NT2/D1 (cell line): ENCODE measurements around the gene GRAP.
"Not testable (repeated sequence)": the region's sequence is repeated elsewhere in the genome, so short reads cannot be mapped to it uniquely, and the experiment has no call there.

Experiments
- SUZ12 ChIP-seq: IDR thresholded peaks from 2 replicates; pipeline ENCODE4 v1.6.1; 2011; ENCODE audit not compliant: insufficient read length, insufficient read depth; ENCODE audit errors: extremely low read depth
- YY1 ChIP-seq: IDR thresholded peaks from 2 replicates; pipeline ENCODE4 v1.6.1; 2011; ENCODE audit not compliant: insufficient read length, insufficient read depth
- ZNF274 ChIP-seq: IDR thresholded peaks from 2 replicates; pipeline ENCODE4 v1.6.1; 2011; ENCODE audit warnings: mild to moderate bottlenecking, low read depth, low read length

DNA sequence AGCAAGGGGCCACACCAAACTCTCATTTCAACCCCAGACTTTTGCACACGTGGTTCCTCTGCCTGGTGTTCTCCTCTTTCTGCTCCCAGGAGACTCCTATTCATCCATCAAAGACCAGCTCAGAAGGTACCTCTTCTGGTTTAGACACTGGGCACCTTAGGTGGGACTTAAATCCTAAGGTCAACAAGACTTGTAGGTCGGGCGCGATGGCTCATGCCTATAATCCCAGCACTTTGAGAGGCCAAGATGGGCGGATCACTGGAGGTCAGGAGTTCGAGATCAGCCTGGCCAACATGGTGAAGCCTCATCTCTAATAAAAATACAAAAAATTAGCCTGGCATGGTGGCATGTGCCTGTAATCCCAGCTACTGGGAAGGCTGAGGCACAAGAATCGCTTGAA is 753 bp upstream of the GRAP start:
- not testable (repeated sequence) for TF ChIP-seq YY1, SUZ12, ZNF274
